Suppressor macrophage treated with lipopolysaccharide for 4 hours (primary cell): Measurements from ENCODE around the gene SPEM1.

Experiments
- DNase-seq: peaks from one replicate; pipeline ENCODE4 v3.0.0-alpha.2; 2020

The SPEM1 gene

DNA sequence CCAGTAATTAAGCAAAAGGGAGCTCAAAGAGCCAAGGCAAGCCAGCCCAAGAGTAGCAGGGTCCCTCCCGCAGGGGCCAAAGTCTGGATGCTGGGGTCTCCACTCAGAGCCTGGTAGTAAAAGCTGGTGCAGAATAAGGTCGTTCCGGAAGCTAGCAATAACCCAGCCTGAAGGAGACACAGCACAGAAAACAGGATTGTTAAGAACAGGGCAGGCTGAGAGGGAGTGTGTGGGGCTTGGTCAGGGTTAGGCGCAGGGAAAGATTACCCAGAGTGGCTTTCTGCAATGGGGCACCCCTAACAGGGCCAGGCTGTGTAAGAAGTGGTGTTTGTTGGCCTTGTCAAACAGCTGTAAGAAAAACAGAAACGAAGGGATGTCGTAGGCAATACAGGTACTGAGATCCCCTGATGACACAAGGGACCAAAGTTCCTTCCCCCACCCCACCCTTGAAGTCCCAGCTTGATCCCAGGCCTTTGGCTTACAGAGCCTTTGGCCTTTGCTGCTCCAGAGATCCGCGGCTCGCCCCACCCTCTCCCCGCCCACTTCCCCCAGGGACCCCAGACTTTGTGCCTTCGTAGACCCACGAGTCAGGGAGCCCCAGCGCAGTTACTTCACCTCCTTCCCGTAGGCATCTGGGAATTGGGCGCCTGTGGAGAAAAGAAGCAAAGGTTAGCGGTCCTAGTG is 16.9 kb upstream of the SPEM1 start:
- DNase-seq, result peak; percentile 9

DNA sequence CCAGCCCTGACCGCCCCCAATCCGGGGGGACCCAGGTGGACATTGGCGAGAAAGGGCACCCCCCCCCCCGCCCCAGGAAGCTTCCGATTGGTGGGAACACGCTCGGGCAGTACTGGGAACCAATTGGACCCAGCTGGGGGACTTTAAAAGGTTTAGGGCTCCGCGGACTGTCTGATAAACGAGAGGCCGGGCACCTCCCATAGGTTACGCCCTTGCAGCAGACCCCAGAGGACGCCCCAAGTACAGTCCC is 16.5 kb upstream of the SPEM1 start:
- DNase-seq, result no peak

DNA sequence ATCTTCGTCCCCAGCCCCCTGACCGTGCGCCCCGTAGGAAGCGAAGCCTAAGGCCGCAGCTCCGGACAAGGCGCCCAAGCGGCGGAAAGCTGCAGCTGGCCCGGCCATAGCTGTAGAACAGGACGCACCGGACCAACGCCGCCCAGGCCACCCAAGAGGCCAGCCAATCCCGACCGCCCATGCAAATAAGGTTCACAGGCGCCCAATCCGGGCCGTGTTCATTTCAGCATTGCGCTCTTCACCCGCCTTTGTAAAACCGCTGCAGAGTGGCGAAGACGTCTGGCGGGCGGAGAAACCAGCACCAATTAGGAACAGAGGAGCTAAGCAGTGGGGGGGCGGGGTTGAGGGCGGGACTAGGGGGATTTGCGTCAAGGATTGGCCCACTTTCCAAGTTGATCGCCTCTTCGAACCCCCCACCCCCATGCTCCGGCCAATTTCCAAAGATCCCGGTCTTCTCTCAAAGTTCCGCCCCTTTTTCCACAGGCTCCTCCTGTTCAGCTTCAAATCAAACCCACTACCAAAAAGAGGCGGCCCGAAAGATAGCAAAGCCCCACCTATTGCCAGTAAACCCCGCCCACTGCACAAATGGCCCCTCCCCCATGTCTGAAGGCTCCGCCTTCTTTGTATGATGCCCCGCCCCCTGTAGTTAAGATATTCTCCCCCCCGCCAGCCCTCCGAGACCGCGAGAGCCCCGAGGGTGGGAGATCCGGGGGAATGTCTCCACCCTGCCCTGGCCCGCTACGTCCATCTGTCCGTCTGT is 16.0 kb upstream of the SPEM1 start, which contains the start of gene TMEM256:
TSS of gene TMEM256 (minus strand) at position 121 of the 760 bp plus-strand sequence. CDS start at position 108, 13 bp downstream.
- DNase-seq, result peak; percentile 99

DNA sequence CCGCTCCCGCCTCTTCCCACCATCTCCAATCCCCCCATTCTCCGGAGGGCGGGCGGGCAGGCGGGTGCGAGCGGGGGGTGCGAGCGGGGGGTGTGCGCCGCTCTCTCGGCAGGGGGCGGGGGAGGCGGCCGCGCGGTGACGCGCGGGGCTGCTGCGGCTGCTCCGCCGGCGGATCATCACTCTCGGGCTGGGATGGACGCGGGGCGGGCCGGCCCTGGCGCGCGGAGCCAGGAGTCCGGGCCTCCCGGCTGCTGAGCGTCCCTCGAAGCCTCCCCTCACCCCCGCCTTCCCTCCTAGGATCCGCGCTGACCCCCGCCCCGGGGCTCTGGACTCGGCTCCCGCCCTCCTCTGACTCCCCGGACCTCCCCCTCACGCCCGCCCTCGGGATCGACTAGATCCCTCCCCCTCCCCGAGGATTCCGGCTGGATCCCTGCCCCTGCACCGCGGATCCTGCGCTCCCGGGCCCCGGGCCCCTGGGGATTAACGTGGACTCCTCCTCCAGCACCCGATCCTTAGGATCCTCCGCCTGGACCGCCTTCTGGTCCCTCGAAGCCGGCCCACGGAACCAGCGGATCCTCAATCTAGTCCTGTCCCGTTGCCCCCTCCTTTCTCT is 15.3 kb upstream of the SPEM1 start:
- peak; percentile 13 for DNase-seq

DNA sequence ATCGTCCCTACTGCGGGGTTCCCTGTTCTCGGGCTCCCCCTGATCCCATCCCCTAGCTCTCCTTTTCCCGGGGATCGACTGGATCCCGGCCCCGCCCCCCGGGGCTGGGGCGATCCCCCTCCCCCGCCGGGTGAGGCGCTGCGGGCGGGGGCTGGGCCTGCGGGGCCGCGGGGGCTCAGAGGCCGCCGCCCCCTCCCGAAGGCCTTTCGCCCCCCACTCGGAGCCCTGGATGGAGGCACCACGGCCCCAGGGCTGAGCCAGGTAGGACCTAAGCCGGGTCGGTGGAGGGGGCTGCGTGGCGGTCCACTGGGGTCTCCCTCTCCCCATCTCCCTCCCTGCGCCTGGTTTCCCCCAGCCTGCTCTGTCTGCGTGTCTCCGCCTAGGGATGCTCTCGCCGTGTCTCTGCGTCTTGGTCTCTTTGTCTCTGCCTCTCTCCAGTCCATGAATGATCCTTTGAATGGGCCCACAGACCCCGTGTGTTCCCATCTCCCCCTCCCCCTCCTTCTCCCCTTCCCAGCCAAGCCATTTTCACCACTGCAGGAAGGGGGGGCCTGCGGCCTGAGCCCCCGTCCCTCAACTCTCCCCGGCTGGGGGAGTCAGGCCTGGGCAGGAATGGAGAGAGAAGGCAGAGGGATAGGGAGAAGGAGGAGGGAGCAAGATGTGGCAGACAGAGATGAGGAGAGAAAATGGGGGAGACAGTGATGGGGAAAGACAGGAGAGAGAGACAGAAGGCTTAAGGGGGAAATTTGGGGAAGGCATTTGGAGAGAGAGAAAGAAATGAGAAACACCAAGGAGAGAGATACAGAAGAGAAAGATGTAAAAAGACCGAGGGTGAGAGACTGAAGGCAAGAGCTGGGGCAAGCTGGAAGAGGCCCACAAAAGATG is 14.5 kb upstream of the SPEM1 start:
- no peak for DNase-seq

DNA sequence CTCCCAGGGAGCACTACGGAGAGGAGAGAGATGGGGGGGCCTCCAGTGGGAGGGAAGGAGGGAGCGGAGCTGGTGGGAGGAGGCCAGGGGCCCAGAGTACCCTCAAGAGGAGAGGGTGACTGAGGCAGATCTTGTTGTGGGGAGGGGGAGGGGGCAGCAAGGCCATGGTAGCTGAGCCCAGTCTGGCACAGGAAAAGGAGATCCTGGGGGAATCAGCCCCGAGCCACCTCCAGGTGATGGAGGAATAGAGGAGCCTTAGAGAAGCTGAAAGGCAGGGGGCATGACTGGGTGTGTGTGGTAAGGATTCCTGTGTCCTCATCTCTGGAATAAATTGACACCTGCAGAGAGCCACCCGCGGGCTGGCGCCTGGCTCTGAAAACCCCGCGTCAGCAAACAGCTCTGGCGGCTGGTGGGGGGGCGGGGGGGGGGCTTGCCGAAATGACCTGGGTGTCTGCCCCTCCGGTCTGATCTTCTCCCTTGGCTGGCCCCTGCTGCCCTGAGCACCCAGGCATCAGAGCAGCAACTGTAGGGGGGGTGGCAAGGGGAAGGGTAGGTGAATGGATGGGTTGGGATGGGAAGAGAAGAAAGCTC is 13.8 kb upstream of the SPEM1 start:
- no peak for DNase-seq

DNA sequence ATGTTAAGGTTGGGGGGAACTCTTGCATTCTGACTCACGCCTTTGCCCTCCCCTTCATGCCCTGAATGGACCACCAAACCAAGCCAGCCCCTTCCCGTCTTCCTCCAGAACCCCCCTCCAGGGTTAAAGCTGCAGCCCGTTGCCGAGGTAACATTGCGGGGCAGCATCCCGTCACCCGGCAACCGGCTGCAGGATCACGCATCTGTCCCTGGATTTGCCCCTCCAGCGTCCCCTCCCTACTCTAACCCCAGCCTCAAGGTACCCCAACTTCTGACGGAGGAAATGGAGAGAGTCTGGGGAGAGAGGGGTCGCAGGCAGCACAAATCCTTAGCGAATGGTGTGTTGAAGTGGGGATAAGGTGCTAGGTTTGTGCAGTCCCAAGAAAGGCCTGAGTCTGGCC is 13.0 kb upstream of the SPEM1 start:
- DNase-seq, result no peak

DNA sequence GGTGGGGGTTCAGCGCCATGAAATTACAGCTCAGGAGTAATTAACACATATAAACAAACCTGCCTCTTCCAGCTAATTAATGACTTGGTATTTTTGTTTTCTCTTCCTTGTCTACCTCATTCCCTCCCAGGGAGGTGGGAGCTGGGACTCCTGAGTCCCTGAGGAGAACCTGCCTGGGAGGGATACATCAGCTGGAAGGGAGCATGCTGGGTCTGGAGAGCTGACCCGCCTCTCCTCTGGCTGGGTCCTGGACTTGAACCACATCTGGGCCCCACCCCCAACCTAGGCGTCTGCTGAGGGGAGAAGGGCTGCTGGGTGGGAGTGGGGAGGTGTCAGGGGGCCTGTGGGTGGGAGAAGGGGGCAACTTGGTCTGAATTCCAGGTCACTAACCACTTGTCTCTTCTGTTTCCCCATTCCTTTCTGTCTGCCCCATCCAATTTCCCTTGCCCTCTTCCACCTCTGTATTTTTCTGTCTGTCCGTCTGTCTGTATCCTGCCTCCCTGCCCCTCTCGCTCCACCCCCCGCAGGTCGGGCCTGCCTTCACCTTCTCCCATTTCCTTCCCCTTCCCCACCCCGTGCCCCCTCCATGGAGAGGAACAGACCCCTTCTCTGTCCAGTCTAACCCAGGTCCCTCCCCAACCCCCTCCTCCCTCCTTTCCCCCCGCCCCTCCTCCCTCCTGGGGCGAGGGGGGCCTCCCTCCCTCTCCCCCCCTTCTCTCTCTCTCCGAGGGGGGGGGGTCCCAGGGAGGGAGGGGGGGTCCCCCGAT is 12.5 kb upstream of the SPEM1 start, which contains the start of gene NLGN2:
TSS of gene NLGN2 (plus strand) at position 361 of the 767 bp plus-strand sequence. CDS start 411 bp downstream, outside the sequence.
- DNase-seq, result no peak

DNA sequence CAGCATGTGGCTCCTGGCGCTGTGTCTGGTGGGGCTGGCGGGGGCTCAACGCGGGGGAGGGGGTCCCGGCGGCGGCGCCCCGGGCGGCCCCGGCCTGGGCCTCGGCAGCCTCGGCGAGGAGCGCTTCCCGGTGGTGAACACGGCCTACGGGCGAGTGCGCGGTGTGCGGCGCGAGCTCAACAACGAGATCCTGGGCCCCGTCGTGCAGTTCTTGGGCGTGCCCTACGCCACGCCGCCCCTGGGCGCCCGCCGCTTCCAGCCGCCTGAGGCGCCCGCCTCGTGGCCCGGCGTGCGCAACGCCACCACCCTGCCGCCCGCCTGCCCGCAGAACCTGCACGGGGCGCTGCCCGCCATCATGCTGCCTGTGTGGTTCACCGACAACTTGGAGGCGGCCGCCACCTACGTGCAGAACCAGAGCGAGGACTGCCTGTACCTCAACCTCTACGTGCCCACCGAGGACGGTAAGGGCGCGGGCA is 11.8 kb upstream of the SPEM1 start:
- DNase-seq, result no peak

DNA sequence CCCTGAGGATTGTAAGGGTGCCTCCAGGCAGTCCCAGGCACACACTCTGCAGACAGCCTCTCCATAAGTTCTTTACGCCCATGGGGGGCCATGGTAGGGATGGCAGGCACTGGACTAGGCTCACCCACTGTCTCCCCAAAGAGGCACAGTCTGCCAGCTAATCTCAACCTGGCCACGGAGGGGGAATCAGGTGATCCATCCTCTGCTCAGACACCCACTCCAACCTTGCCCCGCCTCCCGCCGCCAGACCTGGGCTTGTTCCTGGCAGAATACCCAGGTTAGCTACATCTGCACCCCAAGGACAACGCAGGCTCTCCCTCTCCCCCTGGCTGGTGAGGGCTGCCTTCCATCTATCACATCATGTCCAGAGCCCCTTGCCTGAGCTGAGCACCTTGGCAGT is 11.3 kb upstream of the SPEM1 start:
- no peak for DNase-seq

DNA sequence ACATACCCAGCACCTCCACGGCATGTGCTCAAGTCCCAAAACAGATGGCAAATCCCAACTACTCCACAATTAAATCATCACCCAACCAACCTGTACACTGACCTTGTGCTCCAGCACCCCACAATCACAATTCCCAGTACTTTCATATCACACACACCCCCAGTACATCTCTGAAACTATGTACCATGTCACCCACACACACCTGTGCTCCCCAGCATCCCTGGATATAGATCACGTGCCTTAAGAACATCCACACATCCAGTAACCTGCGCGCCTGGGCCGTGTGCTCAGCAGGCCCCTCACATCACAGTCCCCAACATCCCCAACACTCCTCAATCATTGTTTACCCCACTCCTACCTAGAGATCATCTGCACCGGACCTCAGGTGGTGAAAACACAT is 10.4 kb upstream of the SPEM1 start:
- no peak for DNase-seq

DNA sequence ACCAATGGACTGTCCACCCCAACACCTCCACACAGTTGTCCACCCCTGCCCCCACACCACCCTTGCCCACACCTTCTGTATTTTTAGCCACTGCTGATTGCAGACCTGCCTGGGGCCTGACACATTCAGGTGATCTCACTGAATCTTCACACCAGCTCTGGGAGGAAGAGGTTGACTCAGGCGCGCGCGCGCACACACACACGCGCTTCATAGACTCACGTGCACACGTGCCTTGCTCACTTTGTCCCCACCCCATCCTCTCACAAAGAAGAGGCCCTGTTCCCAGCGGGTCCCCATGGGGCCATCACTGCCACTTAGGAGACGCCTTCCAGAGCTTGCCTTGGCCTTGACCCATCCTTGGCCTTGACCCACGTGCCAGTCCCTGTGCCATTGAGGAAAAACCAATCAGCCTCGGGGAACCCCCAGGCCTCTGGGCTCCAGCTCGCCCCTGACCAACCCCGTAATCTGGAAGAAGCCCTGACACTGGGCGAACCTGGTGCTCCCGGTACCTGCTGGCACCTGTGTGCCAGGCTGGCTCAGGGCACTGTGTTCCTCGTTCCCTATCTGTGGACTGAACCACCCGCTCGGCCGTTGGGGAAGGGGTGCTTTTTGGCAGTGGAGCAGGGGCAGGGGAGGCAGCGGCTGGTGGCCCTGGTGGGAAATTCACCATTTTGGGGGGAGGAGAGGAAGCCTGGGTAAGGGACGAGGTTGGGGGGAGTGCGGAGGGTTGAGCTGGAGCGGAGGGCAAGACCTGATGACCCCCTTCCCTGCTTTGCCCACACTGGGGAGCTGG is 9.3 kb upstream of the SPEM1 start:
- no peak for DNase-seq

DNA sequence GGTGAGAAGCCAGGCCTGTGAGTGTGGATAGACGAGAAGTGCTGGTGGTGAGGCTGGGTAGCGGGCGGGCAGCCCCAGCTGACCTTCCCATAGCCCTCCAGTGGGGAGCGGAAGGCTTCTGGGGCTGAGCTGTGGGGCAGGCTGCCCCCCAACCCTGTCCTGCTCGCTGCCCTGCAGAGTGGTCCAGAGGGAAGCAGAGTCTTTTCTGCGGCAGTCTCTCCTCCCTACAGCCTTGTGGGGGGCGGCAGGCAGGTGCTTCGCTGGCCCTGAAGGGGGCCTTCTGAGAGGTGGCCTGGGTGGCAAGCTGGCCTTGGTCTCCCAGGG is 8.7 kb upstream of the SPEM1 start:
- no peak for DNase-seq

DNA sequence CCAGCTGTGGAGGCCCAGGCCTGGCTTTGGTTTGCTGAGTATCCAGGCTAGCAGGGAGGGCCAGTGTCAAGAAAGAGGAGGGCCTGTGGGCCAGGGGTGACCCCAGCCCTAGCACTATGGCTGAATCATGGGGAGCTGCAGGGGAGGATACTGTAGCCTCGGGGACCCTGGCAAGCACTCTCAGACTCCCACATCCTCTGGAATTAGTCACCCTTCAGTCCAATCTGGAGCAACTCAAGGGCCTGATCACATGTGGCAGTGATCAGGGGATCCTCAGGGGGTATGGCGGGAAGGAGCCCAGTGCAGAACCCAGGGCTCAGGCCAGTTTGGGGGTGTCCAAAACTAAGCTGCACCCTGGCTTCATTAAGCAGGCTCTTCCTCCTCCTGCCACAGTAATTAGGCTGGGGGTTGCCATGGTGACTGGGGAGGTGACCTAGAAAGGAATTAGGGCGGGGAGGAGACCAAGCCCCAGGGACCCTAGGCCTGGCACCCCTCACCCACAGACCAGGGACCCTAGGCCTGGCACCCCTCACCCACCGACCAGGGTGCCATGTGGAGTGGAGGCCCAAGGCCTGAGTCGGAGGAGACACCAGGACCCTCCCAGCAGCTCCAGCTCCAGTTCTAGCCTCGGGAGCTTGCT is 6.7 kb upstream of the SPEM1 start:
- DNase-seq, result no peak

DNA sequence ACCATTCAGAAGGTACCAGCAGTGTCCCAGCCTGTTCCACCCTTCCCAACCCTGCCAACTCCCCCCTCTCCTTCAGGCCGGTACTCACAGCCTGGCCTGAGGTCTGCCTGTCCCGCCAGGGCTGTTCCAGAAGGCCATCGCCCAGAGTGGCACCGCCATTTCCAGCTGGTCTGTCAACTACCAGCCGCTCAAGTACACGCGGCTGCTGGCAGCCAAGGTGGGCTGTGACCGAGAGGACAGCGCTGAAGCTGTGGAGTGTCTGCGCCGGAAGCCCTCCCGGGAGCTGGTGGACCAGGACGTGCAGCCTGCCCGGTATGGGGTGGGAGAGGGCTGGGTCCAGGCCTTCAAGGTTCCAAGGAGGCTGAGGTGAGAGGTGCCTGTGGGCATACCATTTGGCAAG is 5.3 kb upstream of the SPEM1 start:
- no peak for DNase-seq

DNA sequence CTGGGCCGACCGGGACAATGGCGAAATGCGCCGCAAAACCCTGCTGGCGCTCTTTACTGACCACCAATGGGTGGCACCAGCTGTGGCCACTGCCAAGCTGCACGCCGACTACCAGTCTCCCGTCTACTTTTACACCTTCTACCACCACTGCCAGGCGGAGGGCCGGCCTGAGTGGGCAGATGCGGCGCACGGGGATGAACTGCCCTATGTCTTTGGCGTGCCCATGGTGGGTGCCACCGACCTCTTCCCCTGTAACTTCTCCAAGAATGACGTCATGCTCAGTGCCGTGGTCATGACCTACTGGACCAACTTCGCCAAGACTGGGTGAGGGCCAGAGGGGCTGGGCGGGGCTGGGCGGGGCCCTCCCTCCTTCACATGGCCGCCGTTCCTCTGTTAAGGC is 4.3 kb upstream of the SPEM1 start:
- DNase-seq, result no peak

DNA sequence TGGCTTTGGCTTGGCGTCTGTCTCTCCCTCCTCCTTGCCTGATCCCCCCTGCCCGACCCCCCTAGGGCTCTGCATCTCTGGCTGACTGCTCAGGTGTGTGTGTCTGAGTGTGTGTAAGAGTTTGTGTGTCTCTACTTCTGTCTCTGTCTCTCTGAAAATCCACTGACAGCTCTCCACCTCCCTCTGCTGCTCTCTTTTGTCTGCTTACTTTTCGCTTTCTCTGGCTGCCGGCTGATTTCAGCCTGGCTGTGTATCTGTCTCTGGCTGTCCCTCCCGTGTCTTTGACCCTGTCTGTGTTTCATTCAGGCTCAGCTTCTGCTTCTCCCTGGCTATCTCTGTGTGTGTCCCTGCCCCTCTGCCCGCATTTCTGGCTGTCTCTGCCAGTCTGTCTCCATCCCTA is 3.8 kb upstream of the SPEM1 start:
- no peak for DNase-seq

DNA sequence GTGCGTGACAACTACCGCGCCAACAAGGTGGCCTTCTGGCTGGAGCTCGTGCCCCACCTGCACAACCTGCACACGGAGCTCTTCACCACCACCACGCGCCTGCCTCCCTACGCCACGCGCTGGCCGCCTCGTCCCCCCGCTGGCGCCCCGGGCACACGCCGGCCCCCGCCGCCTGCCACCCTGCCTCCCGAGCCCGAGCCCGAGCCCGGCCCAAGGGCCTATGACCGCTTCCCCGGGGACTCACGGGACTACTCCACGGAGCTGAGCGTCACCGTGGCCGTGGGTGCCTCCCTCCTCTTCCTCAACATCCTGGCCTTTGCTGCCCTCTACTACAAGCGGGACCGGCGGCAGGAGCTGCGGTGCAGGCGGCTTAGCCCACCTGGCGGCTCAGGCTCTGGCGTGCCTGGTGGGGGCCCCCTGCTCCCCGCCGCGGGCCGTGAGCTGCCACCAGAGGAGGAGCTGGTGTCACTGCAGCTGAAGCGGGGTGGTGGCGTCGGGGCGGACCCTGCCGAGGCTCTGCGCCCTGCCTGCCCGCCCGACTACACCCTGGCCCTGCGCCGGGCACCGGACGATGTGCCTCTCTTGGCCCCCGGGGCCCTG is 3.0 kb upstream of the SPEM1 start:
- no peak for DNase-seq

DNA sequence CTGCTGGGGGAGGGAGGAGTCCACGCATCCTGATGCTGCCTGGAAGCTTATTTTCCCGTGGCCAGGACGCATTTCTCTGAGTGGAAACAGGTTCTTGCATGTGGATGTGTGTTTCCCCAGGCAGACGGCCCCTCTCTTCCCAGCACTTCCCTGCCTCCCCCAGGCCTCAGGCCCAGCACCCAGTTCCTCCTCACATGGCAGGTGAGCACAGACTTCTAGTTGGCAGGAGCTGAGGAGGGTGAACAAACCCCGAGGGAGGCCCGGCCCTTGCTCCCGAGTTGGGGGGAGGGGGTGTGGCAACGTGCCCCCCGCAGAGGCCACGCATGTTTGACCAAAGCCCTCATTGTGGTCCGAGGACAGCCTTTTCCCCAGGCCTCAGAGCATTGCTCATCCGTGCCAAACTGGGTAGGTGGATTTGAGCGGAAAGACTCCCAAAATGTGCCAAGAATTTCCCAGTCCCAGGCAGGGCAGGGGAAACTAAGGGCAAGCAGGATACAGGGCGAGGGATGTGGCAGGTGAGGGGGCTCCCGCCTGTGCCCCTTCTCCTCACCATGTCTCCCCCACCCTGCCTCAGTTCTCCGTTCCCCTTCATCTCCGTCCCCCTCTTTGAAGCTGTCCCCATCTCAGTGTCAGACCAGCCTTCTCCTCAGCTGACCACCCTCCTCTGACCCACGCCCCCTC is 1.5 kb upstream of the SPEM1 start:
- no peak for DNase-seq

DNA sequence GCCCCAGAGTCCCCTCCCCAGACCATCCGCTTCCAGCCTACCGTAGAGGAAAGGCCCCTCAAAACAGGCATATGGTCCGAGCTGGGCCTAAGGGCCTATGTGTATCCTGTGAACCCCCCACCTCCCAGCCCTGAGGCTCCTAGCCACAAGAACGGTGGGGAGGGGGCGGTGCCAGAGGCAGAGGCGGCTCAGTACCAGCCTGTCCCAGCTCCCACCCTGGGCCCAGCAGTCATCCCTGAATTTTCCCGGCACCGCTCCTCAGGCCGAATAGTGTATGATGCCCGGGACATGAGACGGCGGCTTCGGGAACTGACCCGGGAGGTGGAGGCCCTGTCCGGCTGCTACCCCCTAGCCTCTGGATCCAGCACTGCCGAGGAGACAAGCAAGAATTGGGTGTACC is 1.1 kb downstream of the SPEM1 start:
- DNase-seq, result no peak
